ENCODE results near the gene BRINP1.

The BRINP1 gene

GRCh38 chr9:119184265-119184936 lies 184.8 kb downstream of the BRINP1 start:
- TF ChIP-seq EZH2phosphoT487 (IDR thresholded peaks at IDR 0.05; ENCODE audit: borderline replicate concordance) (no peak), CTCF (conservative IDR thresholded peaks at IDR 0.05; ENCODE audit: low read length) (no peak)
- no peak overlapping the region for H3K4me3 ChIP-seq (ENCODE audit: low read length, poor library complexity, severe bottlenecking)
- no peaks in the 10 kb centered on the region for H3K36me3 ChIP-seq (ENCODE audit: insufficient read depth, low read length)
- no peaks in the 10 kb centered on the region; the same call in 1 of the 2 replicates for H3K9me3 ChIP-seq (ENCODE audit: insufficient read depth, low read depth, low read length)
- no peaks in the 10 kb centered on the region for H3K79me2 ChIP-seq (ENCODE audit: insufficient read depth, low read length)
- H3K4me1 ChIP-seq (ENCODE audit: insufficient read depth, low read length, poor library complexity, severe bottlenecking) = no peaks in the 10 kb centered on the region
- no peaks in the 10 kb centered on the region for H3K9me2 ChIP-seq (replicated peaks; ENCODE audit: low read depth, low read length)
- H3F3A ChIP-seq (ENCODE audit: low read depth) = no peaks in the 10 kb centered on the region
- H3K27me3 ChIP-seq (ENCODE audit: insufficient read depth, low read length, poor library complexity, severe bottlenecking) = no peaks in the 10 kb centered on the region
- no peak overlapping the region for H3K9ac ChIP-seq (ENCODE audit: low read depth, low read length, poor library complexity, severe bottlenecking)
- no peaks in the 10 kb centered on the region for H4K20me1 ChIP-seq (ENCODE audit: insufficient read depth, low read length, poor library complexity, severe bottlenecking)
- H2AFZ ChIP-seq (ENCODE audit: low read length) = no peak overlapping the region
- no peak overlapping the region for H3K4me2 ChIP-seq (ENCODE audit: low read depth, low read length, poor library complexity, severe bottlenecking)

- Histone ChIP-seq H3K4me3 (ENCODE audit: low read length, poor library complexity, severe bottlenecking) (no peak overlapping the region), H3K9me3 (ENCODE audit: insufficient read depth, low read depth, low read length) (no peaks in the 10 kb centered on the region; the same call in 1 of the 2 replicates), H3F3A (ENCODE audit: low read depth) (no peaks in the 10 kb centered on the region), H3K27me3 (ENCODE audit: insufficient read depth, low read length, poor library complexity, severe bottlenecking) (no peaks in the 10 kb centered on the region), H2AFZ (ENCODE audit: low read length) (no peak overlapping the region), H3K9me2 (replicated peaks; ENCODE audit: low read depth, low read length) (no peaks in the 10 kb centered on the region), H3K9ac (ENCODE audit: low read depth, low read length, poor library complexity, severe bottlenecking) (no peak overlapping the region), H3K79me2 (ENCODE audit: insufficient read depth, low read length) (no peaks in the 10 kb centered on the region), H3K4me1 (ENCODE audit: insufficient read depth, low read length, poor library complexity, severe bottlenecking) (no peaks in the 10 kb centered on the region), H3K4me2 (ENCODE audit: low read depth, low read length, poor library complexity, severe bottlenecking) (no peak overlapping the region), H3K36me3 (ENCODE audit: insufficient read depth, low read length) (no peaks in the 10 kb centered on the region), H4K20me1 (ENCODE audit: insufficient read depth, low read length, poor library complexity, severe bottlenecking) (no peaks in the 10 kb centered on the region)
- TF ChIP-seq CTCF (conservative IDR thresholded peaks at IDR 0.05; ENCODE audit: low read length) = no peak
Measured at GRCh38 chr9:119181561-119181960, 187.7 kb downstream of the BRINP1 start.

GRCh38 chr9:119180897-119181296 lies 188.3 kb downstream of the BRINP1 start:
- Histone ChIP-seq H3K79me2 (ENCODE audit: insufficient read depth, low read length) (no peaks in the 10 kb centered on the region), H3K9me2 (replicated peaks; ENCODE audit: low read depth, low read length) (no peaks in the 10 kb centered on the region), H3K4me1 (ENCODE audit: insufficient read depth, low read length, poor library complexity, severe bottlenecking) (no peaks in the 10 kb centered on the region), H3K36me3 (ENCODE audit: insufficient read depth, low read length) (no peaks in the 10 kb centered on the region), H3K4me2 (ENCODE audit: low read depth, low read length, poor library complexity, severe bottlenecking) (no peak overlapping the region), H3K27me3 (ENCODE audit: insufficient read depth, low read length, poor library complexity, severe bottlenecking) (no peaks in the 10 kb centered on the region), H3K9ac (ENCODE audit: low read depth, low read length, poor library complexity, severe bottlenecking) (no peak overlapping the region), H3K9me3 (ENCODE audit: insufficient read depth, low read depth, low read length) (no peaks in the 10 kb centered on the region; the same call in 1 of the 2 replicates), H4K20me1 (ENCODE audit: insufficient read depth, low read length, poor library complexity, severe bottlenecking) (no peaks in the 10 kb centered on the region), H2AFZ (ENCODE audit: low read length) (no peak overlapping the region), H3F3A (ENCODE audit: low read depth) (no peaks in the 10 kb centered on the region), H3K4me3 (ENCODE audit: low read length, poor library complexity, severe bottlenecking) (no peak overlapping the region)
- no peak for TF ChIP-seq EZH2phosphoT487 (IDR thresholded peaks at IDR 0.05; ENCODE audit: borderline replicate concordance)
- TF ChIP-seq CTCF (conservative IDR thresholded peaks at IDR 0.05; ENCODE audit: low read length) = no peak
